Measurements from ENCODE around the gene HMG20A. TPM values are rescaled to one million over a fixed set of nuclear protein-coding genes. Genes with fewer than 3 reads are reported as not detected.

HMG20A gene
- total and polyA plus RNA-seq, 10 of the 15 experiments (the other 5 are each of a cell fraction or from before 2014, with no cell fraction given) = 30.0 to 98.7 (median 46.8) TPM

DNA sequence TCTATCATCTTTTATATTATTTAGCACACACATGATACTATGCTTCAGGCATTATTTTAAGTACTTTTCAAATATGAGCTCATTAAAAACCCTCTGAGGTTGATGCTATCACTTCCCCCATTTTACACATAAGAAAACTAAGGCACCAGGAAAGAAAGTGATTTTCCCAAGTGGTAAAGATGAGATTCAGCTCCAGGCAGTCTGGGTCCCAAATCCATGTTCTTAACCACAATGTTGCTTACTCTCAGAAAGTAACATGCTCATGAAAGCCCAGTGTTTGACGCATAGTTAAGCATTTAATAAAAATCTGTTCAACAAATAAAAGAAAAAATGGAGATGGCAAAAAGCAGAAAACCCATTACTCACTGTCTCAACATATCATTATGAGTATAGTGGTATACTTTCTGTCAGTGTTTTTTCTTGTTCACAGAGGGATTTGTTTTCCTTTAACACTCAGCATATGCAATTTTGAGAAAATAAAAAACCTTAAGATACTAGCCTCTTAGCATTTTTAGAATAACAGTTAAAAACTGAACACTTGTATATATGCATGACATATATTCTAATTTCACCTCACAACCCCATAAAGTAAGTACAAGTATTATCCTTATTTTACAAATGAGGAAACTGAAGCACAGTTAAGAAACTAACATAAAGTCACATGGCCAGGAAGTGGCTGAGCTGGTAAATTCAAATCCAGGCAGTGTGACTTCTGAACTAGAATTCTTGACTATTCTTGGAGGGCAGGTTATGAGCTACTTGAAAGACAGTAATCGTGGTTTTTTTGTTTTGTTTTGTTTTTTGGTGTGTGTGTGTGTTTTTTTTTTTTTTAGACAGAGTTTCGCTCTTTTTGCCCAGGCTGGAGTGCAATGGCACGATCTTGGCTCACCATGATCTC, 11.2 kb upstream of the HMG20A start:
- H2AFZ ChIP-seq (ENCODE audit: control insufficient read depth, low read depth, low read length) = no peak overlapping the region
- no peaks in the 10 kb centered on the region for H3K36me3 ChIP-seq (ENCODE audit: control insufficient read depth in 2 of 2, insufficient read depth in 2 of 2, low read length in 1 of 2)
- peak overlapping the region; percentile 59 for H3K4me2 ChIP-seq (ENCODE audit: control insufficient read depth, insufficient read depth)
- H3K27ac ChIP-seq (ENCODE audit: control insufficient read depth, insufficient read depth) = peak overlapping the region; percentile 27
- ChIA-PET SMC1A (ENCODE audit: uncharacterized antibody, unreplicated experiment) (interaction anchor here (0.7 to 3.8 kb wide), 23 partner anchors 9 to 433 kb away, joined by 3 to 140 read pairs (median 4); partner anchors contain the start of gene HMG20A), CTCF (interaction anchor here (0.7 to 3.8 kb wide), 8 partner anchors 9 to 468 kb away, joined by 3 to 25 read pairs (median 6); partner anchors contain the start of gene HMG20A), POLR2A (interaction anchor here (0.6 to 2.9 kb wide), 9 partner anchors 7 to 227 kb away, joined by 3 to 20 read pairs (median 6); partner anchors contain the start of genes HMG20A and PEAK1), RAD21 (ENCODE audit: unreplicated experiment) (interaction anchor here (0.6 to 3.8 kb wide), 15 partner anchors 8 to 226 kb away, joined by 3 to 116 read pairs (median 3); partner anchors contain the start of gene HMG20A)
- H3K27me3 ChIP-seq (replicated peaks in 1 of 2; ENCODE audit: control insufficient read depth in 2 of 2, insufficient read depth in 2 of 2, low read length in 1 of 2) = no peaks in the 10 kb centered on the region
- H3K9ac ChIP-seq (ENCODE audit: control insufficient read depth, insufficient read depth, low read length) = no peak overlapping the region
- no peaks in the 10 kb centered on the region for H4K20me1 ChIP-seq (ENCODE audit: control insufficient read depth, insufficient read depth)
- H3K79me2 ChIP-seq (ENCODE audit: control insufficient read depth, insufficient read depth, low read length) = peaks cover 4% of the 10 kb centered on the region
- intact Hi-C loops (cut with micrococcal nuclease; ENCODE audit: unreplicated experiment) (no loop called here), in situ Hi-C loops (cut with MboI) (no loop called here)
- peak; percentile 51 for DNase-seq (ENCODE audit: low read depth, low spot score)
- peak; percentile 83 for ATAC-seq
- peaks cover 10% of the 10 kb centered on the region; the same call in 1 of the 2 replicates for H3K4me1 ChIP-seq (ENCODE audit: control insufficient read depth, insufficient read depth, low read length)
- no TSS peak for BruUV-seq (replicated peaks)
- no peaks in the 10 kb centered on the region; the same call in 2 of the 3 replicates for H3K9me3 ChIP-seq (replicated peaks; ENCODE audit: control insufficient read depth, insufficient read depth, low read length)
- peak; percentile 95 for FAIRE-seq
- H3K4me3 ChIP-seq = no peak overlapping the region
- WGBS (ENCODE audit: insufficient coverage, insufficient replicate concordance, low lambda C conversion rate, missing lambda C conversion rate) = 49% methylated on average over 4 of the region's 4 CpGs
- TF ChIP-seq EZH2 (IDR thresholded peaks at IDR 0.05; ENCODE audit: borderline replicate concordance, control insufficient read depth, low read depth, low read length) (no peak), BHLHE40 (IDR thresholded peaks at IDR 0.05; ENCODE audit: borderline replicate concordance in 1 of 2, low read depth in 2 of 2, low read length in 1 of 2) (peak in 1 of 2 experiments; percentile 19; a peak in 1 of 4 replicates), SKIL (IDR thresholded peaks at IDR 0.05; ENCODE audit: low read depth, poor library complexity, severe bottlenecking) (no peak), BCL11A (IDR thresholded peaks at IDR 0.05; ENCODE audit: low read depth, low read length) (no peak), ZBTB4 (CRISPR knock-in tag; IDR thresholded peaks at IDR 0.05) (no peak), EGR1 (IDR thresholded peaks at IDR 0.05; ENCODE audit: borderline replicate concordance in 1 of 2, low read depth in 2 of 2, low read length in 2 of 2) (no peak), NBN (IDR thresholded peaks at IDR 0.05) (peak; percentile 95), USF1 (IDR thresholded peaks at IDR 0.05; ENCODE audit: borderline replicate concordance, extremely low read length, insufficient read depth, low read depth, low read length) (peak; percentile 36), MEF2A (IDR thresholded peaks at IDR 0.05; ENCODE audit: insufficient read depth, low read depth, low read length) (no peak)
- TF ChIP-seq, protein P1, sequence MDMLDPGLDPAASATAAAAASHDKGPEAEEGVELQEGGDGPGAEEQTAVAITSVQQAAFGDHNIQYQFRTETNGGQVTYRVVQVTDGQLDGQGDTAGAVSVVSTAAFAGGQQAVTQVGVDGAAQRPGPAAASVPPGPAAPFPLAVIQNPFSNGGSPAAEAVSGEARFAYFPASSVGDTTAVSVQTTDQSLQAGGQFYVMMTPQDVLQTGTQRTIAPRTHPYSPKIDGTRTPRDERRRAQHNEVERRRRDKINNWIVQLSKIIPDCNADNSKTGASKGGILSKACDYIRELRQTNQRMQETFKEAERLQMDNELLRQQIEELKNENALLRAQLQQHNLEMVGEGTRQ (IDR thresholded peaks at IDR 0.05; ENCODE audit: borderline replicate concordance, low read depth, low read length) = peak; percentile 50; the same call in 1 of the 2 replicates
- TF ChIP-seq, protein P2, sequence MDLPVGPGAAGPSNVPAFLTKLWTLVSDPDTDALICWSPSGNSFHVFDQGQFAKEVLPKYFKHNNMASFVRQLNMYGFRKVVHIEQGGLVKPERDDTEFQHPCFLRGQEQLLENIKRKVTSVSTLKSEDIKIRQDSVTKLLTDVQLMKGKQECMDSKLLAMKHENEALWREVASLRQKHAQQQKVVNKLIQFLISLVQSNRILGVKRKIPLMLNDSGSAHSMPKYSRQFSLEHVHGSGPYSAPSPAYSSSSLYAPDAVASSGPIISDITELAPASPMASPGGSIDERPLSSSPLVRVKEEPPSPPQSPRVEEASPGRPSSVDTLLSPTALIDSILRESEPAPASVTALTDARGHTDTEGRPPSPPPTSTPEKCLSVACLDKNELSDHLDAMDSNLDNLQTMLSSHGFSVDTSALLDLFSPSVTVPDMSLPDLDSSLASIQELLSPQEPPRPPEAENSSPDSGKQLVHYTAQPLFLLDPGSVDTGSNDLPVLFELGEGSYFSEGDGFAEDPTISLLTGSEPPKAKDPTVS (IDR thresholded peaks at IDR 0.05; ENCODE audit: low read depth, low read length) = no peak
